A549 (cell line): ENCODE measurements around the gene NCOA3. TPM values are rescaled to one million over a fixed set of nuclear protein-coding genes. Genes with fewer than 3 reads are reported as not detected.

Source experiments
- ATAC-seq, 2 experiments: fragments of 200-7000 bp in 1 of 2; fragments of >200 bp in 1 of 2; cut with Nextera tagmentation in 1 of 2; cut with Tn5 transposase in 1 of 2; 3 replicates each; pipeline versions ENCODE4 v1.8.0 to v1.9.1; 2018 to 2020; ENCODE audit warnings: mild to moderate bottlenecking in 1 of 2, moderate library complexity in 1 of 2
- CTCF ChIA-PET: fragments of 300-600 bp; sonication (Branson Sonifier 250); formaldehyde crosslinking; extraction: SDS; loops from one replicate; lab custom pipeline; 2021; ENCODE audit warnings: antibody characterized with exemption, inconsistent platforms; lab: Yijun Ruan, JAX
- POLR2A ChIA-PET: fragments of 350-600 bp; formaldehyde crosslinking; extraction: SDS; loops from one replicate; lab custom pipeline; 2021; ENCODE audit warnings: antibody characterized with exemption, inconsistent platforms; lab: Yijun Ruan, JAX
- DNase-seq, 2 experiments: peaks; one replicate each; pipeline versions ENCODE4 v3.0.0 to v3.0.0-alpha.2; 2011 to 2016; ENCODE audit warnings: low read depth in 1 of 2, low spot score in 1 of 2
- FAIRE-seq: peaks from 2 replicates; lab custom pipeline; 2011; peaks lifted over from hg19 to GRCh38; lab: Jason Lieb, UNC
- H3K27ac ChIP-seq, 2 experiments: fragments of >200 bp; sonication (Bioruptor Twin); formaldehyde crosslinking; 3 replicates each; pipeline ENCODE4 v1.5.1; 2016 to 2017
- H3K4me1 ChIP-seq: fragments of >200 bp; sonication (Bioruptor Twin); formaldehyde crosslinking; 3 replicates; pipeline ENCODE4 v1.6.1; 2016
- H3K4me2 ChIP-seq: fragments of >200 bp; sonication (Bioruptor Twin); formaldehyde crosslinking; 3 replicates; pipeline ENCODE4 v1.6.1; 2016
- H3K4me3 ChIP-seq: fragments of >200 bp; sonication (Bioruptor Twin); formaldehyde crosslinking; 3 replicates; pipeline ENCODE4 v1.5.1; 2016
- H3K9me3 ChIP-seq: fragments of >200 bp; sonication (Bioruptor Twin); formaldehyde crosslinking; 3 replicates; pipeline ENCODE4 v1.6.1; 2016
- CBX8 ChIP-seq: fragments of 200-600 bp; sonication (generic); IDR thresholded peaks from 2 replicates; pipeline ENCODE4 v1.6.1; 2016
- EHMT2 ChIP-seq: fragments of 200-600 bp; sonication (generic); IDR thresholded peaks from 2 replicates; pipeline ENCODE4 v1.6.1; 2016; ENCODE audit warnings: antibody characterized with exemption, low read depth, mild to moderate bottlenecking, moderate library complexity
- FOSB ChIP-seq: fragments of 250-450 bp; sonication (Bioruptor Pico); IDR thresholded peaks from 2 replicates; pipeline ENCODE4 v1.5.0; 2020; ENCODE audit warnings: mild to moderate bottlenecking, moderate library complexity
- FOSL2 ChIP-seq, 2 experiments: fragments of 450-650 bp in 1 of 2; fragments of >200 bp in 1 of 2; sonication (Bioruptor Twin) in 1 of 2; formaldehyde crosslinking; IDR thresholded peaks; 2 replicates each; pipeline versions ENCODE4 v1.5.0 to v1.6.1; 2016 to 2020; ENCODE audit warnings: mild to moderate bottlenecking in 1 of 2, moderate library complexity in 1 of 2
- HDAC2 ChIP-seq: fragments of 200-600 bp; sonication (generic); IDR thresholded peaks from 2 replicates; pipeline ENCODE4 v1.6.1; 2016
- HEYL ChIP-seq: fragments of 250-450 bp; sonication (Bioruptor Pico); IDR thresholded peaks from 2 replicates; pipeline ENCODE4 v1.8.0; 2021; ENCODE audit warnings: mild to moderate bottlenecking, moderate library complexity
- HOXA7 ChIP-seq: fragments of 250-450 bp; sonication (Bioruptor Pico); IDR thresholded peaks from 2 replicates; pipeline ENCODE4 v1.5.0; 2020; ENCODE audit warnings: mild to moderate bottlenecking, moderate library complexity
- HOXB5 ChIP-seq: fragments of 250-450 bp; sonication (Bioruptor Pico); IDR thresholded peaks from 2 replicates; pipeline ENCODE4 v1.5.0; 2020; ENCODE audit warnings: mild to moderate bottlenecking, moderate library complexity
- JUN ChIP-seq, 2 experiments: fragments of >200 bp; sonication (Bioruptor Twin); formaldehyde crosslinking; IDR thresholded peaks; 2 replicates in 1 of 2; 3 replicates in 1 of 2; pipeline ENCODE4 v1.6.1; 2016 to 2017
- KDM1A ChIP-seq: fragments of 200-600 bp; sonication (generic); IDR thresholded peaks from 2 replicates; pipeline ENCODE4 v1.6.1; 2016; ENCODE audit warnings: low read depth, mild to moderate bottlenecking
- MAFK ChIP-seq: fragments of 450-650 bp; IDR thresholded peaks from 2 replicates; pipeline ENCODE4 v1.6.1; 2014; ENCODE audit not compliant: partially characterized antibody
- MYC ChIP-seq: IDR thresholded peaks from 2 replicates; pipeline ENCODE4 v1.6.1; 2012; ENCODE audit warnings: mild to moderate bottlenecking, inconsistent platforms, low read length, improper control_type of control experiment, borderline replicate concordance
- NPAS2 ChIP-seq: fragments of 250-450 bp; sonication (Bioruptor Pico); IDR thresholded peaks from 2 replicates; pipeline ENCODE4 v1.8.0; 2022; ENCODE audit warnings: mild to moderate bottlenecking, moderate library complexity, borderline replicate concordance
- PHF8 ChIP-seq: fragments of 200-600 bp; sonication (generic); IDR thresholded peaks from 2 replicates; pipeline ENCODE4 v1.6.1; 2016; ENCODE audit warnings: low read depth, mild to moderate bottlenecking, antibody characterized with exemption, moderate library complexity, borderline replicate concordance
- POLR2A ChIP-seq: IDR thresholded peaks from 2 replicates; pipeline ENCODE4 v1.6.1; 2012; ENCODE audit warnings: mild to moderate bottlenecking, low read length
- RAD21 ChIP-seq, 2 experiments: fragments of >200 bp in 1 of 2; sonication (Bioruptor Twin) in 1 of 2; formaldehyde crosslinking in 1 of 2; IDR thresholded peaks in 1 of 2; conservative IDR thresholded peaks in 1 of 2; 2 replicates in 1 of 2; 3 replicates in 1 of 2; pipeline ENCODE4 v1.6.1; 2012 to 2018; ENCODE audit warnings: inconsistent platforms in 1 of 2
- RNF2 ChIP-seq: fragments of 200-600 bp; sonication (generic); IDR thresholded peaks from 2 replicates; pipeline ENCODE4 v1.6.1; 2016; ENCODE audit warnings: low read depth, mild to moderate bottlenecking, antibody characterized with exemption, moderate library complexity, borderline replicate concordance
- SREBF2 ChIP-seq: fragments of 450-650 bp; IDR thresholded peaks from 2 replicates; pipeline ENCODE4 v1.6.1; 2014; ENCODE audit warnings: mild to moderate bottlenecking, moderate library complexity
- TFCP2L1 ChIP-seq: fragments of 250-450 bp; sonication (Bioruptor Pico); IDR thresholded peaks from 2 replicates; pipeline ENCODE4 v1.5.0; 2021; ENCODE audit warnings: mild to moderate bottlenecking
- ZC3H11A ChIP-seq: fragments of 450-650 bp; IDR thresholded peaks from 2 replicates; pipeline ENCODE4 v1.6.1; 2014; ENCODE audit warnings: antibody characterized with exemption, mild to moderate bottlenecking
- ZSCAN20 ChIP-seq: fragments of 250-450 bp; sonication (Bioruptor Pico); IDR thresholded peaks from 2 replicates; pipeline ENCODE4 v1.8.0; 2022; ENCODE audit warnings: mild to moderate bottlenecking, moderate library complexity
- WGBS: methylation state at CpG from one replicate; pipeline ENCODE4 v1.1.6; 2017; ENCODE audit errors: missing lambda C conversion rate; 5-methylcytosine and 5-hydroxymethylcytosine counted together
- polyA plus RNA-seq, 4 experiments: library from polyadenylated mRNA; depleted of rRNA in 3 of 4; stranded (reverse); fragments of >200 nt; fragmentation: RNase III in 1 of 4; extraction: RNeasy Plus Mini Kit Qiagen cat#74134 plus additional on column Dnase treatment in 1 of 4; gene quantifications; 2 replicates in 3 of 4; 3 replicates in 1 of 4; pipeline ENCODE4 v1.2.3, GENCODE V29; 2011 to 2017
- TF ChIP-seq, protein P1 (sequence below): fragments of 250-450 bp; sonication (Bioruptor Pico); IDR thresholded peaks from 2 replicates; pipeline ENCODE4 v1.5.0; 2020; ENCODE audit warnings: low read depth, mild to moderate bottlenecking, moderate library complexity
- TF ChIP-seq, protein P2 (sequence below): IDR thresholded peaks from 2 replicates; pipeline ENCODE4 v1.6.1; 2012
- TF ChIP-seq, protein P3 (sequence below): IDR thresholded peaks from 2 replicates; pipeline ENCODE4 v1.6.1; 2012; ENCODE audit warnings: low read depth, borderline replicate concordance
- TF ChIP-seq, protein P4 (sequence below): fragments of 200-600 bp; sonication (generic); IDR thresholded peaks from 2 replicates; pipeline ENCODE4 v1.6.1; 2016; ENCODE audit warnings: antibody characterized with exemption, mild to moderate bottlenecking, moderate library complexity
- TF ChIP-seq, protein P5 (sequence below): fragments of >200 bp; sonication (Bioruptor Twin); formaldehyde crosslinking; IDR thresholded peaks from 2 replicates; pipeline ENCODE4 v1.6.1; 2016
- TF ChIP-seq, protein P6 (sequence below): fragments of >200 bp; sonication (Bioruptor Twin); formaldehyde crosslinking; IDR thresholded peaks from 3 replicates; pipeline ENCODE4 v1.6.1; 2016
- TF ChIP-seq, protein P7 (sequence below): fragments of 450-650 bp; IDR thresholded peaks from 2 replicates; pipeline ENCODE4 v1.6.1; 2014; ENCODE audit warnings: antibody characterized with exemption

Gene NCOA3
- polyA plus RNA-seq, 2 of the 4 experiments (the other 2 are of a cell fraction), result 42.9 to 136 TPM

DNA sequence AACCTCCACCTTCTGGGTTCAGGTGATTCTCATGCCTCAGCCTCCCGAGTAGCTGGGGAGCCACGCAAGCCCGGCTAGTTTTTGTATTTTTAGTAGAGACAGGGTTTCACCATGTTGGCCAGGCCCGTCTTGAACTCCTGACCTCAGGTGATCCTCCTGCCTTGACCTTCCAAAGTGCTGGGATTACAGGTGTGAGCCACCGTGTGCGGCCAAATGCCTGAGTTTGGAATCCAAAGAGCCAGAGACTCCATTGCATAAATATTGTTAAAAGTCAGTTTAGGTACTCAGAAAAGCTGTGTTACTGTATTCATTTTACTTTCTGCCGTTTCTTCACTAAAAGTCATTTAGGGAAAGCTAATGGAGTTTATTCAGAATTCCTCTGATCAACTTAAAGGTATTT lies 146.3 kb downstream of the NCOA3 start:
- Histone ChIP-seq H3K4me1 (peaks cover 3% of the 10 kb centered on the region; the same call in 2 of the 3 replicates), H3K27ac (no peak overlapping the region), H3K4me3 (no peak overlapping the region), H3K4me2 (no peak overlapping the region), H3K9me3 (no peaks in the 10 kb centered on the region)
- CTCF ChIA-PET, result interaction anchor here (1.1 to 7.3 kb wide), 2 partner anchors 15 to 30 kb away, joined by 3 to 55 read pairs; no protein-coding TSS in a partner anchor
- TF ChIP-seq JUN (IDR thresholded peaks at IDR 0.05) (no peak), PHF8 (no peak), MYC (no peak), HEYL (CRISPR knock-in tag) (no peak), KDM1A (no peak), HOXA7 (CRISPR knock-in tag) (no peak), EHMT2 (no peak), HDAC2 (no peak), ZSCAN20 (CRISPR knock-in tag) (no peak), ZC3H11A (no peak), CBX8 (no peak), FOSL2 (IDR thresholded peaks at IDR 0.05) (no peak), FOSL2 (CRISPR knock-in tag; IDR thresholded peaks at IDR 0.05) (no peak), HOXB5 (CRISPR knock-in tag) (no peak), SREBF2 (no peak)
- TF ChIP-seq, protein P1, sequence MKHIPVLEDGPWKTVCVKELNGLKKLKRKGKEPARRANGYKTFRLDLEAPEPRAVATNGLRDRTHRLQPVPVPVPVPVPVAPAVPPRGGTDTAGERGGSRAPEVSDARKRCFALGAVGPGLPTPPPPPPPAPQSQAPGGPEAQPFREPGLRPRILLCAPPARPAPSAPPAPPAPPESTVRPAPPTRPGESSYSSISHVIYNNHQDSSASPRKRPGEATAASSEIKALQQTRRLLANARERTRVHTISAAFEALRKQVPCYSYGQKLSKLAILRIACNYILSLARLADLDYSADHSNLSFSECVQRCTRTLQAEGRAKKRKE (CRISPR knock-in tag), result no peak
- TF ChIP-seq, protein P2, sequence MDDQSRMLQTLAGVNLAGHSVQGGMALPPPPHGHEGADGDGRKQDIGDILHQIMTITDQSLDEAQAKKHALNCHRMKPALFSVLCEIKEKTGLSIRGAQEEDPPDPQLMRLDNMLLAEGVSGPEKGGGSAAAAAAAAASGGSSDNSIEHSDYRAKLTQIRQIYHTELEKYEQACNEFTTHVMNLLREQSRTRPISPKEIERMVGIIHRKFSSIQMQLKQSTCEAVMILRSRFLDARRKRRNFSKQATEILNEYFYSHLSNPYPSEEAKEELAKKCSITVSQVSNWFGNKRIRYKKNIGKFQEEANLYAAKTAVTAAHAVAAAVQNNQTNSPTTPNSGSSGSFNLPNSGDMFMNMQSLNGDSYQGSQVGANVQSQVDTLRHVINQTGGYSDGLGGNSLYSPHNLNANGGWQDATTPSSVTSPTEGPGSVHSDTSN, result no peak
- no peak for FAIRE-seq
- POLR2A ChIA-PET, result no interaction called here
- no peak for DNase-seq
- WGBS, result 83% methylated on average over 7 of the region's 7 CpGs
- no peak for ATAC-seq

DNA sequence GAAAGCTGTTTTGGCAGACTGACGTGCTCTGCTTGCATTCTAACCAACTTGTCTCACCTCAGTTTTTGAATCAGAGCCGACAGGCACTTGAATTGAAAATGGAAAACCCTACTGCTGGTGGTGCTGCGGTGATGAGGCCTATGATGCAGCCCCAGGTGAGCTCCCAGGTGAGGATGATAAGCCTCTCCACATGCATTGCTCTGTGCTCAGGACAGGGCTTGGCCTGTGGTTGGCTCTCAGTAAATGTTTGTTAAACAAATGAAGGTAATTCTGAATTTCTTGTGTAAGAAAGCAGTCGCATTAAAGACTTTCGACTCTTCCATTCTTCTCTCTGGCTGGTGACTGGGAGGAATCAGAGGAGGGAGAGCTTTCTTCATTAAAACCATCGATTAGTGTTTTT lies 147.3 kb downstream of the NCOA3 start:
- H3K4me2 ChIP-seq, result no peak overlapping the region
- H3K27ac ChIP-seq, result no peak overlapping the region
- CTCF ChIA-PET, result interaction anchor here (1.1 to 7.3 kb wide), 4 partner anchors 8 to 972 kb away, joined by 3 to 55 read pairs (median 8); no protein-coding TSS in a partner anchor
- no peak for ATAC-seq
- TF ChIP-seq TFCP2L1 (CRISPR knock-in tag), result no peak
- TF ChIP-seq, protein P3, sequence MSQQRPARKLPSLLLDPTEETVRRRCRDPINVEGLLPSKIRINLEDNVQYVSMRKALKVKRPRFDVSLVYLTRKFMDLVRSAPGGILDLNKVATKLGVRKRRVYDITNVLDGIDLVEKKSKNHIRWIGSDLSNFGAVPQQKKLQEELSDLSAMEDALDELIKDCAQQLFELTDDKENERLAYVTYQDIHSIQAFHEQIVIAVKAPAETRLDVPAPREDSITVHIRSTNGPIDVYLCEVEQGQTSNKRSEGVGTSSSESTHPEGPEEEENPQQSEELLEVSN, result no peak
- TF ChIP-seq NPAS2 (CRISPR knock-in tag), result no peak
- TF ChIP-seq EHMT2, result no peak
- TF ChIP-seq, protein P4, sequence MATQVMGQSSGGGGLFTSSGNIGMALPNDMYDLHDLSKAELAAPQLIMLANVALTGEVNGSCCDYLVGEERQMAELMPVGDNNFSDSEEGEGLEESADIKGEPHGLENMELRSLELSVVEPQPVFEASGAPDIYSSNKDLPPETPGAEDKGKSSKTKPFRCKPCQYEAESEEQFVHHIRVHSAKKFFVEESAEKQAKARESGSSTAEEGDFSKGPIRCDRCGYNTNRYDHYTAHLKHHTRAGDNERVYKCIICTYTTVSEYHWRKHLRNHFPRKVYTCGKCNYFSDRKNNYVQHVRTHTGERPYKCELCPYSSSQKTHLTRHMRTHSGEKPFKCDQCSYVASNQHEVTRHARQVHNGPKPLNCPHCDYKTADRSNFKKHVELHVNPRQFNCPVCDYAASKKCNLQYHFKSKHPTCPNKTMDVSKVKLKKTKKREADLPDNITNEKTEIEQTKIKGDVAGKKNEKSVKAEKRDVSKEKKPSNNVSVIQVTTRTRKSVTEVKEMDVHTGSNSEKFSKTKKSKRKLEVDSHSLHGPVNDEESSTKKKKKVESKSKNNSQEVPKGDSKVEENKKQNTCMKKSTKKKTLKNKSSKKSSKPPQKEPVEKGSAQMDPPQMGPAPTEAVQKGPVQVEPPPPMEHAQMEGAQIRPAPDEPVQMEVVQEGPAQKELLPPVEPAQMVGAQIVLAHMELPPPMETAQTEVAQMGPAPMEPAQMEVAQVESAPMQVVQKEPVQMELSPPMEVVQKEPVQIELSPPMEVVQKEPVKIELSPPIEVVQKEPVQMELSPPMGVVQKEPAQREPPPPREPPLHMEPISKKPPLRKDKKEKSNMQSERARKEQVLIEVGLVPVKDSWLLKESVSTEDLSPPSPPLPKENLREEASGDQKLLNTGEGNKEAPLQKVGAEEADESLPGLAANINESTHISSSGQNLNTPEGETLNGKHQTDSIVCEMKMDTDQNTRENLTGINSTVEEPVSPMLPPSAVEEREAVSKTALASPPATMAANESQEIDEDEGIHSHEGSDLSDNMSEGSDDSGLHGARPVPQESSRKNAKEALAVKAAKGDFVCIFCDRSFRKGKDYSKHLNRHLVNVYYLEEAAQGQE, result no peak
- no peak for TF ChIP-seq RAD21 (conservative IDR thresholded peaks at IDR 0.05 in 1 of 2, IDR thresholded peaks at IDR 0.05 in 1 of 2)
- TF ChIP-seq, protein P2, result no peak
- no peak for TF ChIP-seq RNF2
- TF ChIP-seq MAFK, result no peak
- TF ChIP-seq, protein P5, sequence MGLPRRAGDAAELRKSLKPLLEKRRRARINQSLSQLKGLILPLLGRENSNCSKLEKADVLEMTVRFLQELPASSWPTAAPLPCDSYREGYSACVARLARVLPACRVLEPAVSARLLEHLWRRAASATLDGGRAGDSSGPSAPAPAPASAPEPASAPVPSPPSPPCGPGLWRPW, result no peak
- no peak for TF ChIP-seq POLR2A
- no peak for TF ChIP-seq FOSB (CRISPR knock-in tag)
- TF ChIP-seq, protein P6, sequence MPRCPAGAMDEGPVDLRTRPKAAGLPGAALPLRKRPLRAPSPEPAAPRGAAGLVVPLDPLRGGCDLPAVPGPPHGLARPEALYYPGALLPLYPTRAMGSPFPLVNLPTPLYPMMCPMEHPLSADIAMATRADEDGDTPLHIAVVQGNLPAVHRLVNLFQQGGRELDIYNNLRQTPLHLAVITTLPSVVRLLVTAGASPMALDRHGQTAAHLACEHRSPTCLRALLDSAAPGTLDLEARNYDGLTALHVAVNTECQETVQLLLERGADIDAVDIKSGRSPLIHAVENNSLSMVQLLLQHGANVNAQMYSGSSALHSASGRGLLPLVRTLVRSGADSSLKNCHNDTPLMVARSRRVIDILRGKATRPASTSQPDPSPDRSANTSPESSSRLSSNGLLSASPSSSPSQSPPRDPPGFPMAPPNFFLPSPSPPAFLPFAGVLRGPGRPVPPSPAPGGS, result no peak
- TF ChIP-seq, protein P7, sequence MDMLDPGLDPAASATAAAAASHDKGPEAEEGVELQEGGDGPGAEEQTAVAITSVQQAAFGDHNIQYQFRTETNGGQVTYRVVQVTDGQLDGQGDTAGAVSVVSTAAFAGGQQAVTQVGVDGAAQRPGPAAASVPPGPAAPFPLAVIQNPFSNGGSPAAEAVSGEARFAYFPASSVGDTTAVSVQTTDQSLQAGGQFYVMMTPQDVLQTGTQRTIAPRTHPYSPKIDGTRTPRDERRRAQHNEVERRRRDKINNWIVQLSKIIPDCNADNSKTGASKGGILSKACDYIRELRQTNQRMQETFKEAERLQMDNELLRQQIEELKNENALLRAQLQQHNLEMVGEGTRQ, result no peak
- H3K9me3 ChIP-seq, result no peaks in the 10 kb centered on the region
- no peaks in the 10 kb centered on the region for H3K4me1 ChIP-seq
- DNase-seq, result no peak
- WGBS, result 90% methylated on average over 6 of the region's 6 CpGs
- FAIRE-seq, result no peak
- POLR2A ChIA-PET, result no interaction called here
- no peak overlapping the region for H3K4me3 ChIP-seq
